Liver (tissue), 9 donors: ENCODE measurements around the gene USP49. TPM values are rescaled to one million over a fixed set of nuclear protein-coding genes. Genes with fewer than 3 reads are reported as not detected.

ENCODE experiments used
- DNase-seq: peaks from one replicate; pipeline ENCODE4 v3.0.0-alpha.2; 2017; ENCODE audit warnings: low spot score
- H3K27ac ChIP-seq, 2 donors: one replicate each; pipeline ENCODE4 v1.7.0; 2013; ENCODE audit warnings: inconsistent platforms in 2 of 2, low read length in 2 of 2, control low read depth in 1 of 2, low read depth in 1 of 2, mild to moderate bottlenecking in 1 of 2
- H3K27me3 ChIP-seq, 4 donors: one replicate each; pipeline versions ENCODE4 v1.6.1 to v1.7.0; 2013; ENCODE audit warnings: low read length in 3 of 4, inconsistent platforms in 1 of 4, mild to moderate bottlenecking in 1 of 4, moderate library complexity in 1 of 4; ENCODE audit not compliant: control insufficient read depth in 4 of 4, insufficient read depth in 4 of 4
- H3K36me3 ChIP-seq, 4 donors: one replicate each; pipeline versions ENCODE4 v1.6.1 to v1.7.0; 2013; ENCODE audit warnings: low read length in 3 of 4, mild to moderate bottlenecking in 3 of 4, low read depth in 1 of 4, moderate library complexity in 1 of 4; ENCODE audit not compliant: control insufficient read depth in 4 of 4, insufficient read depth in 3 of 4
- H3K4me1 ChIP-seq, 4 donors: one replicate each; pipeline versions ENCODE4 v1.6.1 to v1.7.0; 2013; ENCODE audit warnings: low read length in 3 of 4, mild to moderate bottlenecking in 3 of 4, moderate library complexity in 1 of 4; ENCODE audit not compliant: control insufficient read depth in 4 of 4, insufficient read depth in 4 of 4
- H3K4me3 ChIP-seq, 3 donors: one replicate each; pipeline versions ENCODE4 v1.6.1 to v1.7.0; 2013; ENCODE audit warnings: low read length in 3 of 3, control low read depth in 1 of 3, low read depth in 1 of 3, mild to moderate bottlenecking in 1 of 3
- H3K9ac ChIP-seq, 2 donors: one replicate each; pipeline ENCODE4 v1.7.0; 2013; ENCODE audit warnings: low read length in 2 of 2, mild to moderate bottlenecking in 2 of 2, moderate library complexity in 2 of 2, control low read depth in 1 of 2, low read depth in 1 of 2
- H3K9me3 ChIP-seq, 4 donors: one replicate each; pipeline versions ENCODE4 v1.6.1 to v1.7.0; 2013; ENCODE audit warnings: low read length in 3 of 4; ENCODE audit not compliant: control insufficient read depth in 4 of 4
- CTCF ChIP-seq: fragments of 150-350 bp; IDR thresholded peaks from 2 replicates; pipeline ENCODE4 v1.5.1; 2017; ENCODE audit warnings: improper control_type of control experiment, low read depth, low read length; ENCODE audit not compliant: missing input control
- EGR1 ChIP-seq, 2 donors: IDR thresholded peaks; 2 replicates each; pipeline ENCODE4 v1.6.1; 2016 to 2018; ENCODE audit warnings: antibody characterized with exemption in 2 of 2, low read depth in 2 of 2
- FOXA1 ChIP-seq: IDR thresholded peaks from 2 replicates; pipeline ENCODE4 v1.6.1; 2016; ENCODE audit warnings: antibody characterized with exemption
- FOXA2 ChIP-seq: IDR thresholded peaks from 2 replicates; pipeline ENCODE4 v1.6.1; 2016; ENCODE audit warnings: antibody characterized with exemption
- GABPA ChIP-seq, 2 donors: IDR thresholded peaks in 1 of 2; conservative IDR thresholded peaks in 1 of 2; 2 replicates each; pipeline ENCODE4 v1.6.1; 2016; ENCODE audit warnings: antibody characterized with exemption in 2 of 2, mild to moderate bottlenecking in 1 of 2, moderate library complexity in 1 of 2
- HNF4G ChIP-seq: IDR thresholded peaks from 2 replicates; pipeline ENCODE4 v1.6.1; 2016; ENCODE audit warnings: antibody characterized with exemption
- JUND ChIP-seq, 2 donors: IDR thresholded peaks; 2 replicates each; pipeline ENCODE4 v1.6.1; 2016; ENCODE audit warnings: antibody characterized with exemption in 2 of 2
- MAX ChIP-seq: IDR thresholded peaks from 2 replicates; pipeline ENCODE4 v1.6.1; 2016; ENCODE audit warnings: antibody characterized with exemption
- NR2F2 ChIP-seq: IDR thresholded peaks from 2 replicates; pipeline ENCODE4 v1.6.1; 2016; ENCODE audit warnings: antibody characterized with exemption
- RAD21 ChIP-seq, 2 donors: IDR thresholded peaks; 2 replicates each; pipeline ENCODE4 v1.6.1; 2016; ENCODE audit warnings: antibody characterized with exemption in 2 of 2, mild to moderate bottlenecking in 2 of 2
- REST ChIP-seq: IDR thresholded peaks from 2 replicates; pipeline ENCODE4 v1.6.1; 2016; ENCODE audit warnings: antibody characterized with exemption, mild to moderate bottlenecking
- RXRA ChIP-seq, 2 donors: IDR thresholded peaks; 2 replicates each; pipeline ENCODE4 v1.6.1; 2017 to 2018; ENCODE audit warnings: antibody characterized with exemption in 2 of 2, mild to moderate bottlenecking in 1 of 2
- SP1 ChIP-seq: IDR thresholded peaks from 2 replicates; pipeline ENCODE4 v1.6.1; 2018; ENCODE audit warnings: antibody characterized with exemption, mild to moderate bottlenecking
- TAF1 ChIP-seq: conservative IDR thresholded peaks from 2 replicates; pipeline ENCODE4 v1.6.1; 2016; ENCODE audit warnings: antibody characterized with exemption, mild to moderate bottlenecking
- ZBTB33 ChIP-seq: IDR thresholded peaks from 2 replicates; pipeline ENCODE4 v1.6.1; 2016; ENCODE audit warnings: antibody characterized with exemption
- WGBS: extraction: QIAGEN DNeasy Blood & Tissue Kit; methylation state at CpG from one replicate; pipeline ENCODE4 v1.1.7; 2013; 5-methylcytosine and 5-hydroxymethylcytosine counted together
- polyA plus RNA-seq, 2 donors: library from polyadenylated mRNA; stranded (reverse) in 1 of 2; unstranded in 1 of 2; fragments of 200-250 nt in 1 of 2; fragments of >200 nt in 1 of 2; fragmentation: Nextera tagmentation in 1 of 2; extraction: Ambion mirVana in 1 of 2; gene quantifications; one replicate each; pipeline versions ENCODE4 v1.2.1 to v1.2.3, GENCODE V29; 2013 to 2015
- total RNA-seq, 2 donors: library from RNA; depleted of rRNA; stranded (reverse); fragments of >200 nt; gene quantifications; one replicate each; pipeline ENCODE4 v1.2.3, GENCODE V29; 2014
- donor health status: healthy.
- donor health status: healthy.
- donor health status: healthy.
- donor health status: healthy.
- donor health status: healthy.

The USP49 gene
- total and polyA plus RNA-seq, 4 donors, result 0.33 to 3.4 (median 1.1) TPM

- Histone ChIP-seq H3K9me3 (no peaks in the 10 kb centered on the region), H3K27ac (peak within 1 kb of the TSS; percentile 71 to 83), H3K27me3 (no peaks in the 10 kb centered on the region), H3K4me3 (peak within 1 kb of the TSS; percentile 80 to 89 (median 87)), H3K4me1 (peaks cover 3 to 31% (median 18%) of the 10 kb centered on the region in 4 donors), H3K9ac (peak within 1 kb of the TSS; percentile 50 to 51), H3K36me3 (no peaks in the 10 kb centered on the region)
- peak; percentile 92 for DNase-seq
- WGBS, result under 1% methylated on average over 87 of the region's 87 CpGs
- peak in 1 of 2 donors; percentile 18 for TF ChIP-seq RAD21 (IDR thresholded peaks at IDR 0.05)
- no peak for TF ChIP-seq FOXA1
- TF ChIP-seq ZBTB33, result no peak
- no peak for TF ChIP-seq EGR1 (IDR thresholded peaks at IDR 0.05; ENCODE audit: low read depth in 2 of 2)
- no peak for TF ChIP-seq CTCF
- no peak for TF ChIP-seq NR2F2
- no peak for TF ChIP-seq RXRA (IDR thresholded peaks at IDR 0.05)
- TF ChIP-seq GABPA (IDR thresholded peaks at IDR 0.05 in 1 of 2, conservative IDR thresholded peaks at IDR 0.05 in 1 of 2), result peak in 1 of 2 donors; percentile 72
- TF ChIP-seq MAX, result no peak
- no peak for TF ChIP-seq HNF4G
- TF ChIP-seq SP1, result peak; percentile 23
- TF ChIP-seq JUND (IDR thresholded peaks at IDR 0.05), result no peak
- TF ChIP-seq REST, result no peak
- no peak for TF ChIP-seq TAF1
- no peak for TF ChIP-seq FOXA2
Measured at GRCh38 chr6:41941280-41942066, 46.3 kb upstream of the USP49 start, which contains the start of gene CCND3. TSS of gene CCND3 (minus strand) at chr6:41941808. CDS start at chr6:41941649, 159 bp downstream.
